ENCODE measurements around the gene RHOC.

The RHOC gene

DNA sequence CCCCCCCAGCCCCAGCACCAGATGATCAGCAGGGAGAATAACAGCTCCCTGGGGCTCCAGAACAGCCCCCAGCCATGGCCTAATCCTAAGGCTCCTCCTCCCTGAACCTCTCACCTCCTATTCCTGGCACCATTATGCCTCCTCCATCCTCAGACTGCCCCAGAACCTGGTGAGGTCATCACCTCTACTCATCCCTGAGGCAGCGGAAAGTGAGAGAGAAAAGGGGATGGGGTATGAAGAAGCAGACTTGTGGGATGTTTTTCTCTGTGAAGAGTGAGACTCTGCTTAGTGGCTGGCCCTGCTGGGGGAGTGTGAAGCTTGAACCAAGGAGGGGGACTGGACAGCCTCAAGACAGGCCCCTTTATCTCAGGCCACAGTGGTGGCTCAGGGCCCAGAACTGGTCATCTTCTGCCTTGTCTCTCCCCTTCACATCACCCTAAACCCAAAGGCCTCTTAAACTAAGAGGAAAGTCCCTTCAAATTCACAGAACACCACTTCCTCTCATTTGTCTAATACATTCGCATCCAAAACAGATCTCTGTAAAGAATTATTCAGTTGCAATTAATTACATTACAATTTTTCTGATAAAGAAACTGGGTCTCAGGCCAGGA lies 10.4 kb upstream of the RHOC start:
- no peak for DNase-seq

DNA sequence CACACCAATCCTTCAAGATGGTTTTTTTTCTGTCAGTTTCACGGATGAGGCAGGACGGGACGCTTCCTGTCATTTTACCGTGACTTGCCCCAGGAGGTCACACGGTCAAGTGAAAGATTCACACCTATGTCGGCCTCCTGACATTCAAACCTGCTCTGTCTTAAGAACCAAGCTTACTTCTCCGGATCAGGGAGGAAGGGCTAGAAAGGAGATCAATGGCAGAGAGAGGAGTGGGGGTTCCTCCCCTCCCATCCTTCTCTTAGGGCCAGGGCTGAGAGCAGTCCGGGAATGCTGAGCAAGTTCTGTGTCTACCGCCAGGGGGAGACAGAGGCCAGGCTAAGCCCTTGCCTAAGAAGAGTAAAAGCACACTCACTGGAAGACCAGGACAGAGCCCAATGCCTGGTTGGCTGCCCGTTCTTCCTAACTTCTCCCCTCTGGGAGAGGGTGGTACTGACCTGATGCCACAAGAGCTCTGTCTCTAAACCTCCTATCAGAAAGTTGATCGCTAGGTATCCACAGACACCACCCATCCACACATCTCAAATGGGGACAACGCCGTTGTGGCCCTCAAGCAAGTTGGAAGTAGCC lies 9.3 kb upstream of the RHOC start:
- peak; percentile 69 for DNase-seq

DNA sequence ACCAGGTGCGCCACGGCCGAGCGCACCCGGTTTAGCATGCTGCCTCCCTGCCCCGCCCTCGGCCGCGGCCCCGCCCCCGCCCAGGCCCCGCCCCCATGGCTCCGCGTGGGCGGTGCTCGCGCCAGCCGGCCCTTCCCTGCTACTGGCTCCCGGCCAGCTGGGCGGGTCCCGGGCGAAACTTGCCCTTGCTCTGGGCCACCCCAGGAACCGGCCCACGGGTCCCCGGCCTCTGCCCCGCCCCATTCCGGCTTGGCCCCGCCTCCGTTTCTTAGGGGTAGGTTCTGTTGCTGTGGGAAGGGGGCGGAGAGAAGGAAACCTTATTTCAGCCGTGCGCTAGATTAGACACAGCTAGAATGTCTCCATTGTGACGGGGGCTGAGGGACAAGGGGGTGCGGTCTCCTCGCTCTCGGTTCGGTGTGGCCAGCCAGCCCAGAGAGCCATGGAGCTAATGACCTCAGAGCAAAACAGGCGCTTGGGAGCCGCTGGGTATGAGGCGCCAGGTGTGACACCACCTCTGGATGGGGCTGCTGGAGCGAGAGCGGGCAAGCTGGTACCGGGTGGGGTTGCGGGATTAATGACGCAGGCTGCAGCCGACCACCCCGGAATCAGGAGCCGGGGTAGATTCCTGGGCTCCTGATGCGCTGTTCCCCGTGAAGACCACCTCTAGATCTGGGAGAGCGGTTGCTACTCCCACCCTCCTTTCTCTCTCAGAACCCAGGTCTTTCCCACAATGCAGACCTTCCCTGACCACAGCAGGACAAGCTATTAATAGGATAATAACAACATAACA lies 8.5 kb upstream of the RHOC start, which contains the start of gene PPM1J:
PPM1J (minus strand) TSS at position 69 of the 790 bp plus-strand sequence; CDS start at position 38, 31 bp downstream.
- DNase-seq, result peak; percentile 93

DNA sequence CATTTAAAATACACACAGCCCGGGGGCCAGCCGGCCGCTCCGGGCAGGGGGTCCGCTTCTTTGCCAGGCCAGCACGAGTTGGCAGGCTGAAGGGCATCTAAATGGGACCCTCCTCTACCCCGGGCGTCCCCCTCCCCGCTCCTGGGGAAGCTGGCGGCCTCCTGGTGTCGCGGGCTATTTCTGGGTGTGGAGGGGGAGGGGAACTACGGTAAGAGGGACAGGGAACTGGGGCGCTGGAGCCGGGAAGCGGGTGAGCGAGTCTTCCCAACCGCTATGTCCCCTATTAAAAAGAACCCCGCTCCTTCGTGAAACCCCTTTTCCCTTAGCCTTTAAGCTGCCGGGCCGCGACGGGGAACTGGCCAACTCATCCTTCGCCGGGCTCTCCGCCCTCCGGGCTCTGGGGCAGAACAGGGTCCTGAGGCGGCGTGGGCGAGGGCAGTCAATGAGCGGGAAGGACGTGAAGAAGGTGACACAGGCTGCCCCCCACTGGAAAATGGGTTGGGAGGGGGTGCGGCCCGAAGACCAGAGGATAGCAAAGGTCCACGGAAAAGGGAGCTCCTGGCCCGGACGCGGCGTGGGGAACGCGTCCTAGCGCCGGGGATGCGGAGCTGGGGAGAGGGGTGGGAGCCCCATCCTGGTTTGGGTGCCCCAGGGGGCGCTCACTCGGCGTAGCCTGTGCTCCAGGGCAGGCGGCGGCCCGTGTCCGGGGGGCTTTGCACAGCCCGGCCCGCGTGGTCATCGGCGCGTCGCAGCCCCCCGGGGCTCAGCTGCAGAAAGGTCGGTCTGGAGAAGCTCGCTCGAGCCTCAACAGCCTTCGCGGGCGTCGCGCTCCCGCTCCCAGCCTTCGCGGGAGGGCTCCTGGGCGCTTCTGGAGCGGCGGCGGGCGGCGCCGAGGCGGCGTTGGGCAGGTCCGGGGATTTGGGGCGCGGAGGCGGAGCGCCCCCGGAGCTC lies 7.7 kb upstream of the RHOC start:
- peak; percentile 28 for DNase-seq

DNA sequence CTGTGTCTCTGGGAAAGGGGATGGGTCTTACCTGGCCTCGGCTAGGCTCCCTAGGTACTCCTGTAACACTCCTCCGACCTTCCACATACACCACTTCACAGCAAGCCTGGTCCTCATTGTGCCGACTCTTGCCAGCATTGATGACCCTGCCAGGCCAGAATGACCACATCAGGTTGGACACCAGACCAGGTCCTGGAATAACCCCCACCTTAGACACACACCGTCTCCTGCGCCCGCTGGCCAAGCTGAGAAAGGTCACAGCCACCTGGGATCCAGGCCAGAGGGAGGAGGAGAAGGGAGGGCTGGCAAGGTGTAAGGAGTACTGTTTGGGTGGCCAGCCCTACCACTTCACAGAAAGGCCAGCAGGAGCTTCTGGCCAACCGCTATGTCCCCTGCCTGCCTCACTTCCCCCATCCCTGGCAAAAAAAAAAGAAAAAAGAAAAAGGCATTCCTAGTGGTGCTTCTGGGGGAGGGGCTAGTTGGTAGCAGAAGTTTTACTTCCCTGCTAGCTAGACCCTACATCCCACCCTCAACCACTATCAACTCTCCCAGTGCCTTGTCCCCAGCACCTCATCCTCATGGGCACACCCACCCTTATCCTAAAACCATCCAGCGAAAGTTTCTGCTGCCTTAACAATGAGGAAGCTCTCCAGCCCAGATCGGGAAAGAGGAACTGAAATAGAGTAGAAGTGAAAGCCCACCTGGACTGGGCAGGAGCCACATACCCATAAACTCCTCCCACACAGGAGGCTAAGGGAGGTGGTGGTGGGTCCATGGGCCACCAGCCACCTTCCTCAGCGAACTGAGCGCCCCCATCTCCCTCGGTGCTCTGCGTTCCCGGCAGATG lies 6.8 kb upstream of the RHOC start:
- no peak for DNase-seq

DNA sequence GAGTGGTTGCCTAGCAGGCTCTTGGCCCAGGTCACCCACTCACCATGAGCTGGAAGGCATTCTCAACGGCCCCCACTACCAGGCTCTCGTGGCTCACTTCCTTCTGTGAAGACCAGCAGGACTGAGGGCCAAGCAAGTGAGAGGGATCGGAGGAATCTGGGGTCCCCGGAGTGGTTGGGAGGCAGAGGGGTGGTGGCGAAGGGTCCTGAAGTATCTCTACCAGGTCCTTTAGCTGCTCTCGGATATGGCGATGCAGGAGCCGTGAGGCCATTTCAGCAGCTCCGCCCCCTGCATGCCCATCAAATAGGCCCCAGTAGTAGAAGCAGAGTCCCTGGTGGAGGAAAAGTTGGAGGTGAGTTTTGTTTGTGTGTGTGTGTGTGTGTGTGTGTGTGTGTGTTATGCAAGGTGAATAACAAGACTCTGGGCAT lies 5.8 kb upstream of the RHOC start:
- DNase-seq, result no peak

DNA sequence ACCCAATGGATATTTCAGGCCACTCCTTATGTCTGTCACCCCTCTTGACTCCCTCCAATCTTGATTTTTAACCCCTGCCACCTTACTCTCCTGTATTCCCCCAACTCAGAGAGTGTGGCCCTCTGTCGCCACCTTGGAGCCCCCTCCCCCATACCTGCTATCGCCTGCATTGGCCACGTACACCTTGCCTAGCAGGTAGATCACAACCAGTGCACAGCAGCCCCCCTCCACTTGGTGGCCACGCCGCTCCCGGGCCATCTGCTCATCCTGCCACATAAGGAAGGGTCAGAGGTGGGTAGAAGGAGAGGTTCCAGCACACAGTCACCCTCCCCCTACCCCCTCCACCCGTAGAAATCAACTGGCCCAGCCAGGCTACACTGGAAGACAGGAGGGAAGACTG lies 5.3 kb upstream of the RHOC start:
- no peak for DNase-seq

DNA sequence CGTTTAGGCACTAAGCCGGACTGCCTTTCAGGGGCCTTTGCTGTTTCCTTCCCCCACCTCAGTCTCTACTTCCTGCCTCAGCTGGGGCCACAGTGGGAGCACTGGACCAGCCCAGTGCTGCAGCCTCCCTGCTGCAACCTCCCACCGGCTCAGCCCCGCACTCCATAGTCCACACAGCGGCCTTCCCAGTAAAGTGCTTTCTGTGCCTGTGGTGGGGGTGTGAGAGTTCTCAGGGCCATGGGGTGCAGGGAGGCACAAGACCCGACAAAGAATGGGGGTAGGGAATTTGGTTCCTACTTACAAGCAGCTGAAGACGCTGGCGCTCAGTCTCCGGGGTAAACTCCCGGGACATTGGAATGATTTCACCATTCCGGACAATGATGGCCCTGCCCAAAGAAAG lies 4.7 kb upstream of the RHOC start:
- no peak for DNase-seq

DNA sequence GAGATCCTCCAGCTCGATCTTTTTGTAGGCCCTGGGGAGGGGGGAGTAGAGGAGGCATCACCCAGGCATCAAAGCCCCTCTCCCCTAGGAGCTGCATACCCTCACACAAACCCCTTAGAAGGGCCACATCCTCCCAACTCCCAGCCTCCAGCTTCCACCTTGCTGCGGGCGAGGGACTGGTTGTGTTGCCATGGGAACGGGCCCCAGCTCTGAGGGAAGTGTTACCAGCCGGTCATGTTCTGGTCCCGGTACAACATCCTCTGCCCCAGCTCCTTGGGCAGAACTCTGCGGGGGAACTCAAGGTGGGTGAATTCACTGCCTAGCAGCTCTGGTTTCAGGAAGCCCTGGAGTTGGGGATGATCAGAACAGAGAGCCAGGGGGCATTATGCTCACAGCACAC lies 4.1 kb upstream of the RHOC start:
- DNase-seq, result no peak

DNA sequence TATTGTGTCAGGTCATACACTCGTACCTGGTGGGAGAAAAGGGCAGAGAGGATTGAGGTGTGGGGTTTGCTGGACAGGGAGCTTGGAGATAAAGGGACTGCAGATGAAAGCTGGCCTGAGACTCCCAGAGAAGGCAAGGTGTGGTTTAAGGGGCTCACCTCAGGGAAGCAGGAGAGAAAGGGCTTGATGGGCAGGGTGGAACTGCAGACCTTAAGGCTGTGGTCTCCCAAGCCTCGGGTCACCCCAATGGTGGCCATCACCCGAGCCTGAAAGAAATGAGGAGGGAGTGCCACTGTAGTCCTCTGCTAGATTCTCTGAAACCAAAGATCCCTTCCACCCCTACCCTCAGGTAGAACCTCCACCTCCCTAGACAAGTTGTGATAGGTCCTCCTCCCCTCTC lies 3.7 kb upstream of the RHOC start:
- no peak for DNase-seq

DNA sequence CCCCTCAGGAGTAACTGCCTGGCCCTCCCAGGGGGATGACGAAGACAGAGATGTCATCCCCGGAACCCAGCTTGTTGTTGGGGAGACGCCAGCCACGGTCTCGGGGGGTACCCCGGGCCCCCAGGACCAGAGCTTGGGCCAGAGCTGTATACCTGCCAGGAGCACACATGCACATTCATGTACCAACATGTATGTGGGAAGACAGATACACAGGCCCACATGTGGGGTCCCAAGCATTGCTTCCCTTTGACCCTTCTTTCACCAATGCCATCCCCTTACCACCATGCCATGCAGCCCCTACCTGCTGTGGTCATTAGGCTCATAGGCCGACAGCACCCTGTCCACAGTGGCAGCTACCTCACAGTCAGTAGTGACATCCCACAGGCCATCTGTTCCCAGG lies 3.2 kb upstream of the RHOC start:
- no peak for DNase-seq

DNA sequence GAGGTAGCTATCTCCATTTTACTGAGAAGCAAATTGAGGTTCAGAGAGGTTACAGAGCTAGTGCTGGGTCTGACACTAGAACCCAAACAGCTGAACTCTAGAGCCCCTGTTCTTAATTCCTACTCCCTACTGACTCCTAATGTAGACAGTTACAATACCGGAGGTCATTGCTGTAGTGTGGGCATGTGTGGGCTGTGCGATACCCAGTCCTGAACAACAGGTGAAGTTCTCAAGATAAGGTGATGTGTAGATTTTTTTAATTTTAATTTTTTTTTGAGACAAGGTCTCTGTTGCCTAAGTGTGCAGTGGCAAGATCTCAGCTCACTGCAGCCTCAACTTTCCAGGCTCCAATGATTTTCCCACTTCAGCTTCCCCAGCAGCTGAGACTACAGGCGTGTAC lies 1.6 kb upstream of the RHOC start:
- DNase-seq, result no peak

DNA sequence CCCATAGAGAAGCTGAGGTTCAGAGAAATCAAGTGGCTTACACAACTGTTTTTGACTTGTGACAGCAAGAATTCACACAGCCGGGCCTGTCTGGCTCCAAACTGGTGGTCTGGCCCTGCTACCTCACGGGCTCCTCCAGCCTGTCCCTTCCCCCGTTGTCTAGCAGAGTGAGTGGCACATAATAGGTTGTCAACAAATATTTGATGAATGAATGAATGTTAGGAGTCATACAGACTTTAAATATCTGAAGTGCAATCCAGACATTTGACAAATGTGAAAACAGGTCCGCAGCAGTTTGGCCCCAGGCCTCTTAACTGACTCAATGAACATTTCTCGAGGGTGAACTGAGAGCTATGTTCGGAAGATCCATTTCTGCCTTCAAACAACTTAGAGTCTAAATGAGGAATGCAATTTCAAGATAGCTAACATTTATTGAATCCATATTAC lies 1.1 kb upstream of the RHOC start:
- DNase-seq, result no peak

DNA sequence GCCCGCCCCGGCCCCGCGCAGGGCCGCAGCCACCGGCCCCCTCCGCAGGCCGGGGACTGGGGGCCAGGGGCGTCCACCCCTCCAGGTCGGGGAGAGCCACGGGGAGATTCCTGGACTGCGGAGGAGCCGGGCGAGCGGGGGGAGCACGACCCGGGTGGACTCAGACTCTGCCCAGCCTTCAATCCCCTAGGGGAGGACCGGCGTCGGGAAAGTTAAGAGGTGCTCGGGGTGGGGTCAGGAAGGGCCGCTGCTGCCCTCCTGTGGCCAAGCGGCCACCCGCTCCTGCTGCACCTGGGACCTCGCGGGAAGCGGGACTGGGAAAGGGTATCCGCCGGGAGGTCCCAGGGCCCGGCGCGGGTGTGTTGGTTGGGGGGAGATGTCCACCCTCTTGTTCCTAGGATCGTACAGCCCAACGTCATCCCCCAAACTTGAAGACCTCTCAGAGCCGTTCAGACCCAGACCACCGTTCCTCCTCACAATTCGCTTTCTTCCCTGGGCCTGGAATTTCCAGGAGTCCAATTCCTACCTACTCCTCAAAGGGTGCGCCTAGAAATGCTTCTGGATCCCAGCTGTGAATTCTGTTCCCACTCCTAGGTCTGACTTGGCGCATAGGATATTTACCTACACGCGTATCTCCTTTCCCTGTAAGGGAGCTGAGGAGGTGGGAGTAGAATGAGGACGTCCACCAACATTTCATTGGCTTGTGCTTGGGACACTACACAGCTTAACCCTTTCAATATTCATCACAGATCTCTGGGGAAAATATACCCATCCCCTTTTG lies 484 bp upstream of the RHOC start:
- DNase-seq, result peak; percentile 36

DNA sequence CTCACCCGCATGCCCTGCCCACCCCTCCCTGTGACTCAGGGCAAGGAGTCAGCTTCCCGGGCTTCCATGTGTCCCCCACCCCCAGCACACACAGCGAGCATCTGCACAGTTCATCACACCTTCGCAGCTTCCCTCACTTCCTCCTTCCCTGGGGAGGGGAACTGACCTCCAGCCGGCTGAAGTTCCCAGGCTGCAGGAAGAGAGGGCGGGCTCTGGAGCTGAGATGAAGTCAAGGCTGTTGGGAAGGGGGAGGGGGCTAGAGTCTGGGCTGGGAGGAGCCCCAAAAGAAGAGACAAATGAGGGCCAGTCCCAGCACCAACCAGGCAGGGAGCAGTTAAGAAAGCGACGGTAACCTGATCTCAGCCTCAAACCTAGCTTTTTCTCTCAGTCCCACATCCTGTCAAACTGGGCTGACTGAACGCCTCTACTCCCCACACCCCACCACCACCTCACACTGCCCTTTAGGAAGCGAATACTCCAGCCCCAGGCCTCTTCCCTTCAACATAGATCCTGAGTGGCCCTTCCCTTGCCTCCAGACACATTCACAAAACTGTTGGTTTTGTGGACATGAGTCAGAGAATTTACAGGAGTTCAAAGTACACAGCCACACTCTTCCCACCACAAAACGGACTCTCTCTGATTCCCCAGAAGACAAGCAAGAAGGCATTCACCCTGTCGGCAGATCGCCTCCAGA lies 1.8 kb downstream of the RHOC start:
- no peak for DNase-seq

DNA sequence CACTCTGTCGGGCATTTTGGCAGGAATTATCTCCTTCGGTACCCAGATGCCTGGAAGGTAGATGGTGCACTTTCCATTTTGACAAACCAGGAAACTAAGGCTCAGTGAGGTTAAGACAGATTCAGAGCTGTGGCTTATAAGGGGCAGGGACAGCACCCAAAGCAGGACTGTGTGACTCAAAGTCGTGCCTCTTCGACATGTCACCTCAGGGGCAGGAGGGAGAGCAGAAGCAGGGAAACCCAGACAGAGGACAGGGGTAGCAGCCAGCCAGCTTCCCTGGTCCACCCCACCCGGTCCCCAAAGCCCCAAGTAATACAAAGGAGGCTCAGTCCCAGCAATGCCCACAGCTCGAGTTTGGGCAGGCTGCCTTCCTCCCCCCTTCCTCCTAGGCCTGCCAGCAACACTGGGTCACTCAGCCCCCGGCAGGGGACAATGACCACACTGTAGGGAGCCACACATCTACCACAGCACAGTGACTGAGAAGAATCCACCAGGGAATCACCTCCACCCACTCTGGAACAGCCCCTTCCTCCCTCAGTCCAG lies 2.5 kb downstream of the RHOC start:
- no peak for DNase-seq

DNA sequence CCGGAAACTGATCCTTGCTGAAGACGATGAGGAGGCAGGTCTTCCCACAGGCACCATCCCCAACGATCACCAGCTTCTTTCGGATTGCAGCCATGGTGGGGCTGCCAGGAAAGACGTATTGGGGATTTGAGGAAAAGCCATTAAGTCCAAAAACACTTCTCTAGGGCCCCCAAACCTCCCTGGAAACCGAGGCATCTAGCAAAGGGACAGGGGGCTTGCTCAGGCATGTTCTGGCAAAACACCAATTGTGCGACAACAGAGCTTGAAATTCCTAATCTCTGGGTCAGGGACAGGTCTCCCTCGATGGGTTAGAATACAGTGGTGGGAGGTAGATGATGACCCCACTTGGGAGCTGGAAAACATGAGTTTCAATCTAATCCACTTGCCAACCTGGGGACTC lies 3.2 kb downstream of the RHOC start:
- DNase-seq, result no peak

DNA sequence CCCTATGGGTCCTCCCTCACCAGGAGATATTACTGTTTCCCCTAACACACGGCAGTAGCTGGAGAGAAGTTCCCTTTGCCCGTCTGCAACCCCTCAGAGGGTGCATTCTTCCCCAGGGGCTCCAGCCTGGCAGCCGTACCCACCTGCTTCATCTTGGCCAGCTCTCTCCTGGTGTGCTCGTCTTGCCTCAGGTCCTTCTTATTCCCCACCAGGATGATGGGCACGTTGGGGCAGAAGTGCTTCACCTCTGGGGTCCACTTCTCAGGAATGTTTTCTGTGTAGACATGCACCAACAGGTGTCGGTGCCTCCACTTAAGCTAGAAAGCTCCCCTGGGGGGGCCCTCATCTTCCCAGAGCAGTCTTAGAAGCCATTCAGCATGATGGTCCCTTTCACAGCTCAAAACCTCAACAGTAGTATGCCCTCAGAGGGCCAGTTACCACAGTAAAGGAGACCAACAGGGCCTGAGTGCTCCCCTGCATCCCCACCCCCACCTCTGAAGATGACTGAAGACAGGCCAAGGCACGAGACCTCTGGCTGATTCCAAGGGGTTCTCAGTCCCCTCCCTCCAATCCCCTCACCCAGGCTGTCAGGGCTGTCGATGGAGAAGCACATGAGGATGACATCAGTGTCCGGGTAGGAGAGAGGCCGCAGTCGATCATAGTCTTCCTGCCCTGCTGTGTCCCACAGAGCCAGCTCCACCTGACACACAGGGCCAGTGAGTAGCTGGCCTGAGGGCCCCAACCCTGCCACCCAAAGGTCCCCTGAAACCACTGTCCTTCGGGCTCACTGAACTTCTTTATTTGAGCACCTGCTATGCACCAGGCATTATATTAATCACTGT lies 4.3 kb downstream of the RHOC start:
- no peak for DNase-seq

DNA sequence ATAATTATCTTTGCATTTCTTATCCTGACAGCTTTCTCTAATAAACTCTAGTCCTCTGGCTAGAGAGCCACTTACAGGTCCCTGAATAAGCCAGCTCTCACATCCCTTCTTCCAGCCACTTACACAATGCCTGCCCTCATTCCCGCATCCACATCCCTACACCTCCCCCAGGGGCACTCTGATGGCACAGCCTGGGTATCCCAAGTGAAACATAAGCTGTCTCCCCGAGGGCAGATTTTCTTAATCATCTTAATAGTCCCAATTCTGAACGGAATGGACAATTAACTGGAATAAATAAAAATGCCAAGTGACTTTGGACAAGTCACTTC lies 4.9 kb downstream of the RHOC start:
- no peak for DNase-seq

Measured in effector CD8-positive, alpha-beta T cell (primary cell).